Measurements from ENCODE around the gene ZNF329. TPM values are rescaled to one million over a fixed set of nuclear protein-coding genes. Genes with fewer than 3 reads are reported as not detected.

ZNF329 gene
- total RNA-seq, 1 donor from 2014 or later: 14.5 TPM

DNA sequence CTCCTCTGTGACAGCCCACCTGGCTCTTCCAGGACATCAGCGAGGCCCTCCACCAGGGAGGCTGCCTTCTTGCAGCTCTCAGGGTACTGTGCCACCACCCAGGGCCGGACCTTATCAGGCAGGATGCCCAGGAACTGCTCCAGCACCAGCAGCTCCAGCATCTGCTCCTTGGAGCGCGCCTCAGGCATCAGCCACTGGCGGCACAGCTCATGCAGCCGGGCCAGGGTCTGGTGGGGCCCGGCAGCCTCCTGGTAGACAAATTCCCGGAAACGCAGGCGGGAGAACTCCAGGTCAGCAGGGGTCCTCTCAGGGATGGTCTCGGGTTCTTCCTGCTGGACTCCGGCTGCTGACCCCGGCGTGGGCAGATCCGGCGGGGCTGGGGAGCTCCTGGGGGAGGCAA, 60.7 kb downstream of the ZNF329 start:
- TF ChIP-seq, protein P1, sequence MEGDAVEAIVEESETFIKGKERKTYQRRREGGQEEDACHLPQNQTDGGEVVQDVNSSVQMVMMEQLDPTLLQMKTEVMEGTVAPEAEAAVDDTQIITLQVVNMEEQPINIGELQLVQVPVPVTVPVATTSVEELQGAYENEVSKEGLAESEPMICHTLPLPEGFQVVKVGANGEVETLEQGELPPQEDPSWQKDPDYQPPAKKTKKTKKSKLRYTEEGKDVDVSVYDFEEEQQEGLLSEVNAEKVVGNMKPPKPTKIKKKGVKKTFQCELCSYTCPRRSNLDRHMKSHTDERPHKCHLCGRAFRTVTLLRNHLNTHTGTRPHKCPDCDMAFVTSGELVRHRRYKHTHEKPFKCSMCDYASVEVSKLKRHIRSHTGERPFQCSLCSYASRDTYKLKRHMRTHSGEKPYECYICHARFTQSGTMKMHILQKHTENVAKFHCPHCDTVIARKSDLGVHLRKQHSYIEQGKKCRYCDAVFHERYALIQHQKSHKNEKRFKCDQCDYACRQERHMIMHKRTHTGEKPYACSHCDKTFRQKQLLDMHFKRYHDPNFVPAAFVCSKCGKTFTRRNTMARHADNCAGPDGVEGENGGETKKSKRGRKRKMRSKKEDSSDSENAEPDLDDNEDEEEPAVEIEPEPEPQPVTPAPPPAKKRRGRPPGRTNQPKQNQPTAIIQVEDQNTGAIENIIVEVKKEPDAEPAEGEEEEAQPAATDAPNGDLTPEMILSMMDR (conservative IDR thresholded peaks at IDR 0.05): no peak
- Mint-ChIP-seq H3K27ac (no peak overlapping the region), H3K9me3 (no peaks in the 10 kb centered on the region), H3K36me3 (peaks cover 27% of the 10 kb centered on the region), H3K4me3 (no peak overlapping the region), H3K4me1 (ENCODE audit: unreplicated experiment) (no peaks in the 10 kb centered on the region), H3K27me3 (no peaks in the 10 kb centered on the region)
- no peak for DNase-seq (ENCODE audit: extremely low spot score, unreplicated experiment)

DNA sequence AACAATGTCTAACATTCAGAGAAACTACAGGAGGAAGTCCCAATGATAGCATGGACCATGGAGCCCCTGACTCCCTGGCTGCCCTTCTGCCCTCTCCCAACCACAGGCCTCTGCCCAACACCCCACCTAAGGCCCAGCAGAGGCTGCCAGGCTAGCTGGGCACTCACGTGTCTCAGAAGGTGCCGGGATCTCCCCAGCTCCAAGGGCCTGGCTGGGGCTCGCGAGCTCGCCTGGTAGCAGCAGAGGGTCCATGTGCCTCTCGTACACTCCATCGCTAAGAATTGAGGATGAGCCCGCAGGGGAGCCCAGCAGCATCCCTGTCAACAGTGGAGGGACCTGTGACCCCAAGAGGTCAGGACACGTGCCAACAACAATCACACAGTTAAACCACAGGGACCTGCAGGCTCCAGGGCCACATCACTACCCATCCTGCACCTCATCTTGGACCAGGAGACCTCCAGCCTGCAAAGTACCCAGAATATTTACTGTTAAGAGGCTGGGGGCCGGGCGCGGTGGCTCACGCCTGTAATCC, 62.0 kb downstream of the ZNF329 start:
- Mint-ChIP-seq H3K4me3 (no peak overlapping the region), H3K27me3 (no peaks in the 10 kb centered on the region), H3K4me1 (ENCODE audit: unreplicated experiment) (no peaks in the 10 kb centered on the region), H3K36me3 (peaks cover 33% of the 10 kb centered on the region), H3K9me3 (peaks cover 5% of the 10 kb centered on the region), H3K27ac (no peak overlapping the region)
- TF ChIP-seq, protein P1 (conservative IDR thresholded peaks at IDR 0.05): no peak
- no peak for DNase-seq (ENCODE audit: extremely low spot score, unreplicated experiment)

DNA sequence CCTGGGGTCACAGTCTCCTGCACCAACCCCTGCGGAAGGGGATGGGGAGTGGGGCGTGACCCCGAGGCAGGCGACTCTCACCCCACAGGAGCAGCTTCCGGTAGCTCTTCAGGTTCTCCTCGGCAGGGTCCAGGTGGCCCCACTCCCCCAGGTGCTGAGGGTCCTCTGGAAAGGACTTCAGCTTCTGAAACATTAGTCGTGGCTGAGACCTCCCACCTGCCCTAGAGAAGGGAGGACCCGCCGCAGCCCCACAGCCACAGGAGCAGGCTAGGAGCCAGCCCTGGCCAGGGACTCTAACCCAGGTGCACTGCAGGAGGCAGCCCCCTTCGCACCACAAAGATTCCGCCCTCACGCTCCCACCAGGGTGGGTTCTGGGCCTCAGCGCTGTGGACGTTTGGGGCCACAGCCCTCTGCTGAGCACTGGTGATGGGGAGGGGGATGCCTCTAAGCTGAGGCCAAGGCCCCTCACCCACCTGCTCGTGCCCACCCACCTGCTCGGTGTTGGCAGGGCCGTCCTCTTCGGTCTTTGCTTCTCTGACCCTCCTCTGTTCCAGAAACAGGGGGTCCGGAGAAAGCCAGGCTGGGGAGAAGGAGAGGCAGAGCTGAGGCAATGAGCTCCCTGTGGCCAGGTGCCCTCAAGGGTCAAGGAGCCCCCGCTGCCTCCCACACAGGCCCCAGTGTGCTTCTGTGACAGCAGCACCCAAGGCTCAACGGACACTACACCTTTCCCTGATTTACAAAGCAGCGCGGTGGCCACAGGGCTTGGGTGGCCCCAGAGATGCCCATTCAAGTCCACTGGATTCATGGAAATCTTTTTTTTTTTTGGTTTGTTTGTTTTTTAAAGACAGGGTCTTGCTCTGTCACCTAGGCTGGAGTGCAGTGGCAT, 63.5 kb downstream of the ZNF329 start:
- no peaks in the 10 kb centered on the region for H3K27me3 Mint-ChIP-seq
- DNase-seq (ENCODE audit: extremely low spot score, unreplicated experiment): no peak
- peaks cover 34% of the 10 kb centered on the region for H3K36me3 Mint-ChIP-seq
- H3K4me1 Mint-ChIP-seq (ENCODE audit: unreplicated experiment): no peaks in the 10 kb centered on the region
- no peak overlapping the region for H3K4me3 Mint-ChIP-seq
- H3K27ac Mint-ChIP-seq: no peak overlapping the region
- TF ChIP-seq, protein P1 (conservative IDR thresholded peaks at IDR 0.05): no peak
- peaks cover 5% of the 10 kb centered on the region for H3K9me3 Mint-ChIP-seq

DNA sequence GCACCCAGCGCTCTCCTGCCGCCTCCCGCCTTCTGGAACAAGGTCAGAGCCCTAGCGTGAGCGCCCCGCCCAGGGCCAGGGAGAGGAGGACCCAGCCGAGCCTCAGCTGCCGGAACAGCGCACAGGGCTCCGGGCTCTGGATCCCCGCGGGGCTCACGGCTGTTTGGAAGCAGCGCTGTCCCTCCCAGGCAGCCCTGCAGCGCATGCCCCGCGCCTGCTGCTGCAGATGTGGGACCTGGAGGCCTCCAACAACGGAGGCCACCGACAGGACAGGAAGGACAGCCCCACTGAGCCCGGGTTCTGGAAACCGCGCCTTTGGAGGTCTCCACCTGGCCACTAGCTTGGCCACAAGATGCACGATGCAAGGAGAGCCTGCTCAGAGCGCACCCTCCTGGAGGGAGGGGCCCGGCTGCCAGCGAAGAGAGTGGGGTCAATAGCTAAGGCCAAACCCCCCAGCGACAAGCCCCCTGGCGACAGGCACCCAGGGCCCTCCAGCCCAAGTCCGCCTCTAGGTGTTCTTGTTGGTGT, 65.2 kb downstream of the ZNF329 start:
- H3K4me1 Mint-ChIP-seq (ENCODE audit: unreplicated experiment): no peaks in the 10 kb centered on the region
- H3K27me3 Mint-ChIP-seq: no peaks in the 10 kb centered on the region
- peaks cover 33% of the 10 kb centered on the region for H3K36me3 Mint-ChIP-seq
- no peak for DNase-seq (ENCODE audit: extremely low spot score, unreplicated experiment)
- H3K27ac Mint-ChIP-seq: no peak overlapping the region
- TF ChIP-seq, protein P1 (conservative IDR thresholded peaks at IDR 0.05): no peak
- H3K9me3 Mint-ChIP-seq: peaks cover 6% of the 10 kb centered on the region
- H3K4me3 Mint-ChIP-seq: no peak overlapping the region

DNA sequence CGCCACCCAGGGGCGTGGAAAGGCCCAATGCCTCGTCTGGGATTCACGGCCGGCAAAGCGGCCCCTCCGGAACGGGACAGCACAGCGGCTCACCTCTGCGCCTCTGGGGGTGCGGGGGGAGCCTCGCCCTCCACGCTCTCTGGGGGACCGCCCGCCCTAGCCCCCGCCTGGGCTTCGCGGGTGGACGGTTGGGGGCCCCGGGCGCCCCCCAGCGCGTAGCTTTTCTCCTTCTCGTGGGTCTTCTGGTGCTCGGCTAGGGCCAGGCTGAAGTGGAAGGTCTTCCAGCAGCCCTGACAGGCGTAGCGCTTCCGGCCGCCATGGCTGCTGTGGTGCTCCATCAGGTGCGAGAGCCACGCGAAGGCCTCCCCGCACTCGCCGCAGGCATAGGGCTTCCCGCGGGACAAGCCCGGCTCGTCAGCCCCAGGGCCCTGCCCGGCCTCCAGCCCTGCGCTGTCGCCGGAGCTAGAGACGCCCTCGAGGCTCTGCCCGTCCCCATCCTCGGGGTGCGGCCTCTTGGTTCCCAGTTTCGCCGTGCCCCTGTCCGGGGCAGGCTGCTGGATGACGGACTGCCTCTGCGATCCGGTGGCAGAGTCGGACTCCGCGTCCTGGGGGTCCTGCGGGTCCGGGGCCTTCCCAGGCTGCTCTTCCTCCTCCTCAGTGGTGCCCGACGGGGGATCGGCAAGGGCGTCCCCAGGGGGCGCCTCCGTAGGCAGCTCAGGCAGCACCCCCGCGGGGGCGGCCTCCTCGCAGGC, 65.8 kb downstream of the ZNF329 start:
- peaks cover 11% of the 10 kb centered on the region for H3K9me3 Mint-ChIP-seq
- DNase-seq (ENCODE audit: extremely low spot score, unreplicated experiment): no peak
- H3K27me3 Mint-ChIP-seq: no peaks in the 10 kb centered on the region
- H3K4me1 Mint-ChIP-seq (ENCODE audit: unreplicated experiment): no peaks in the 10 kb centered on the region
- TF ChIP-seq, protein P1 (conservative IDR thresholded peaks at IDR 0.05): no peak
- H3K27ac Mint-ChIP-seq: no peak overlapping the region
- peaks cover 32% of the 10 kb centered on the region for H3K36me3 Mint-ChIP-seq
- H3K4me3 Mint-ChIP-seq: no peak overlapping the region
